HepG2 (cell line): ENCODE measurements around the gene LZTR1. TPM values are rescaled to one million over a fixed set of nuclear protein-coding genes. Genes with fewer than 3 reads are reported as not detected.

Experiments used
- AKAP8 ChIP-seq: sonication (generic); formaldehyde crosslinking; IDR thresholded peaks from 2 replicates; pipeline ENCODE4 v1.5.1; 2020; ENCODE audit warnings: mild to moderate bottlenecking, missing genetic modification reagents
- ATRX ChIP-seq: sonication (generic); formaldehyde crosslinking; IDR thresholded peaks from 2 replicates; pipeline ENCODE4 v1.4.0; 2020; ENCODE audit warnings: missing genetic modification reagents, borderline replicate concordance
- GABPA ChIP-seq, 2 experiments: IDR thresholded peaks; 2 replicates each; pipeline ENCODE4 v1.6.1; 2011 to 2016; ENCODE audit warnings: low read depth in 2 of 2, low read length in 1 of 2, missing biosample characterization in 1 of 2, missing genetic modification characterization in 1 of 2
- HDAC2 ChIP-seq: sonication (generic); formaldehyde crosslinking; IDR thresholded peaks from 2 replicates; pipeline ENCODE4 v1.4.0; 2020; ENCODE audit warnings: missing genetic modification reagents
- HES4 ChIP-seq: sonication (generic); formaldehyde crosslinking; IDR thresholded peaks from 2 replicates; pipeline ENCODE4 v1.9.0; 2021; ENCODE audit warnings: mild to moderate bottlenecking, missing genetic modification reagents, borderline replicate concordance
- HMG20A ChIP-seq: IDR thresholded peaks from 2 replicates; pipeline ENCODE4 v1.6.1; 2016; ENCODE audit warnings: borderline replicate concordance
- ISX ChIP-seq: sonication (generic); formaldehyde crosslinking; conservative IDR thresholded peaks from 2 replicates; pipeline ENCODE4 v1.5.0; 2020; ENCODE audit warnings: missing genetic modification reagents
- PATZ1 ChIP-seq: sonication (generic); formaldehyde crosslinking; IDR thresholded peaks from 2 replicates; pipeline ENCODE4 v1.4.0; 2020; ENCODE audit warnings: missing genetic modification reagents
- RXRA ChIP-seq: sonication (generic); formaldehyde crosslinking; IDR thresholded peaks from 2 replicates; pipeline ENCODE4 v1.5.1; 2020; ENCODE audit warnings: missing genetic modification reagents
- SETDB1 ChIP-seq: sonication (generic); formaldehyde crosslinking; IDR thresholded peaks from 2 replicates; pipeline ENCODE4 v1.5.1; 2020; ENCODE audit warnings: missing genetic modification reagents, mild to moderate bottlenecking, borderline replicate concordance
- THAP9 ChIP-seq: sonication (generic); formaldehyde crosslinking; IDR thresholded peaks from 2 replicates; pipeline ENCODE4; 2020; ENCODE audit warnings: missing genetic modification reagents, mild to moderate bottlenecking, borderline replicate concordance
- ZNF317 ChIP-seq: sonication (generic); formaldehyde crosslinking; IDR thresholded peaks from 2 replicates; pipeline ENCODE4 v1.5.0; 2020; ENCODE audit warnings: mild to moderate bottlenecking, missing genetic modification reagents
- ZNF343 ChIP-seq: sonication (generic); formaldehyde crosslinking; IDR thresholded peaks from 2 replicates; pipeline ENCODE4 v1.4.0; 2020; ENCODE audit warnings: mild to moderate bottlenecking, missing genetic modification reagents
- ZNF451 ChIP-seq: sonication (generic); formaldehyde crosslinking; IDR thresholded peaks from 2 replicates; pipeline ENCODE4 v1.5.0; 2020; ENCODE audit warnings: mild to moderate bottlenecking, missing genetic modification reagents
- ZNF550 ChIP-seq: sonication (generic); formaldehyde crosslinking; IDR thresholded peaks from 2 replicates; pipeline ENCODE4 v1.4.0; 2020; ENCODE audit warnings: mild to moderate bottlenecking, missing genetic modification reagents, borderline replicate concordance
- ZNF609 ChIP-seq: sonication (generic); formaldehyde crosslinking; IDR thresholded peaks from 2 replicates; pipeline ENCODE4 v1.4.0; 2020; ENCODE audit warnings: mild to moderate bottlenecking, missing genetic modification reagents, borderline replicate concordance
- ZNF7 ChIP-seq: IDR thresholded peaks from 2 replicates; pipeline ENCODE4 v1.6.1; 2016; ENCODE audit warnings: missing biosample characterization, missing genetic modification reagents
- ZNF782 ChIP-seq: sonication (generic); formaldehyde crosslinking; IDR thresholded peaks from 2 replicates; pipeline ENCODE4 v1.4.0; 2020; ENCODE audit warnings: missing genetic modification reagents, mild to moderate bottlenecking, borderline replicate concordance
- ZSCAN12 ChIP-seq: sonication (generic); formaldehyde crosslinking; IDR thresholded peaks from 2 replicates; pipeline ENCODE4 v1.9.0; 2021; ENCODE audit warnings: mild to moderate bottlenecking, missing genetic modification reagents
- polyA plus RNA-seq, 8 experiments: library from polyadenylated mRNA; depleted of rRNA in 3 of 8; stranded (reverse) in 7 of 8; unstranded in 1 of 8; fragments of >200 nt; fragmentation: Illumina TruSeq in 4 of 8; extraction: Trizol in 4 of 8; gene quantifications; 2 replicates each; pipeline versions ENCODE4 v1.2.1 to v1.2.3, GENCODE V29; 2011 to 2016; ENCODE audit warnings: low read depth in 4 of 8, missing spikeins in 1 of 8, mixed read lengths in 1 of 8; ENCODE audit not compliant: insufficient read depth in 1 of 8
- total RNA-seq, 5 experiments: library from RNA; depleted of rRNA; stranded (reverse); fragments of >200 nt; fragmentation: Illumina TruSeq; extraction: Trizol; gene quantifications; 2 replicates each; pipeline ENCODE4 v1.2.3, GENCODE V29; 2016; ENCODE audit warnings: low read depth in 1 of 5

Gene LZTR1
- total and polyA plus RNA-seq, 2 of the 13 experiments (the other 11 are each of a cell fraction or from before 2014, with no cell fraction given), result 21.8 to 22.4 TPM

- TF ChIP-seq GABPA (IDR thresholded peaks at IDR 0.05; ENCODE audit: low read depth, low read length) (no peak), GABPA (CRISPR knock-in tag; IDR thresholded peaks at IDR 0.05; ENCODE audit: low read depth) (no peak), ZNF609 (CRISPR knock-in tag) (no peak), ZNF317 (CRISPR knock-in tag) (no peak), ZNF550 (CRISPR knock-in tag) (no peak), ZSCAN12 (CRISPR knock-in tag) (peak; percentile 93), ISX (peak; percentile 71; the same call in 1 of the 2 replicates), RXRA (peak; percentile 50; the same call in 1 of the 2 replicates), SETDB1 (CRISPR knock-in tag) (no peak), HMG20A (CRISPR knock-in tag) (0 out of 2 replicates have a peak, but pooled peaks have one; percentile 16), HDAC2 (CRISPR knock-in tag) (peak; percentile 84), HES4 (peak; percentile 94), THAP9 (CRISPR knock-in tag) (no peak), ZNF7 (CRISPR knock-in tag) (0 out of 2 replicates have a peak, but pooled peaks have one; percentile 49), ATRX (CRISPR knock-in tag) (no peak), AKAP8 (no peak), ZNF343 (no peak), ZNF451 (CRISPR knock-in tag) (0 out of 2 replicates have a peak, but pooled peaks have one; percentile 33), PATZ1 (peak; percentile 53; the same call in 1 of the 2 replicates), ZNF782 (0 out of 2 replicates have a peak, but pooled peaks have one; percentile 35)
These were observed 27.7 kb downstream of the LZTR1 start (continued) for GRCh38 chr22:21009638-21010425.
